Brain pericyte (primary cell): Measurements from ENCODE around the gene ARHGAP45.

Experiments
- DNase-seq: peaks from one replicate; pipeline ENCODE4 v3.0.0-alpha.2; 2012; ENCODE audit warnings: low read depth, low spot score

ARHGAP45 gene

GRCh38 chr19:1070576-1070930 is 3.6 kb downstream of the ARHGAP45 start:
- no peak for DNase-seq

GRCh38 chr19:1070931-1071791 is 4.2 kb downstream of the ARHGAP45 start:
- no peak for DNase-seq

- DNase-seq: no peak
Measured at GRCh38 chr19:1072371-1073015, 5.5 kb downstream of the ARHGAP45 start.

- DNase-seq: no peak
Measured at GRCh38 chr19:1073063-1073955, 6.3 kb downstream of the ARHGAP45 start.

- DNase-seq: no peak
Measured at GRCh38 chr19:1073956-1074517, 7.1 kb downstream of the ARHGAP45 start.

- no peak for DNase-seq
Measured at GRCh38 chr19:1074544-1075283, 7.7 kb downstream of the ARHGAP45 start.

- no peak for DNase-seq
Measured at GRCh38 chr19:1076046-1076386, 9.0 kb downstream of the ARHGAP45 start.

GRCh38 chr19:1076951-1077350 is 10.0 kb downstream of the ARHGAP45 start:
- no peak for DNase-seq

GRCh38 chr19:1079566-1080111 is 12.7 kb downstream of the ARHGAP45 start:
- DNase-seq: no peak

- DNase-seq: no peak
Measured at GRCh38 chr19:1080360-1081161, 13.6 kb downstream of the ARHGAP45 start.

GRCh38 chr19:1081301-1082164 is 14.6 kb downstream of the ARHGAP45 start:
- no peak for DNase-seq

GRCh38 chr19:1082165-1082927 is 15.4 kb downstream of the ARHGAP45 start:
- no peak for DNase-seq

GRCh38 chr19:1082928-1083816 is 16.2 kb downstream of the ARHGAP45 start:
- DNase-seq: no peak

GRCh38 chr19:1084024-1084868 is 17.3 kb downstream of the ARHGAP45 start:
- DNase-seq: no peak

- no peak for DNase-seq
Measured at GRCh38 chr19:1085053-1085658, 18.2 kb downstream of the ARHGAP45 start.
